Measurements from ENCODE around the gene IL17RD.

The IL17RD gene

DNA sequence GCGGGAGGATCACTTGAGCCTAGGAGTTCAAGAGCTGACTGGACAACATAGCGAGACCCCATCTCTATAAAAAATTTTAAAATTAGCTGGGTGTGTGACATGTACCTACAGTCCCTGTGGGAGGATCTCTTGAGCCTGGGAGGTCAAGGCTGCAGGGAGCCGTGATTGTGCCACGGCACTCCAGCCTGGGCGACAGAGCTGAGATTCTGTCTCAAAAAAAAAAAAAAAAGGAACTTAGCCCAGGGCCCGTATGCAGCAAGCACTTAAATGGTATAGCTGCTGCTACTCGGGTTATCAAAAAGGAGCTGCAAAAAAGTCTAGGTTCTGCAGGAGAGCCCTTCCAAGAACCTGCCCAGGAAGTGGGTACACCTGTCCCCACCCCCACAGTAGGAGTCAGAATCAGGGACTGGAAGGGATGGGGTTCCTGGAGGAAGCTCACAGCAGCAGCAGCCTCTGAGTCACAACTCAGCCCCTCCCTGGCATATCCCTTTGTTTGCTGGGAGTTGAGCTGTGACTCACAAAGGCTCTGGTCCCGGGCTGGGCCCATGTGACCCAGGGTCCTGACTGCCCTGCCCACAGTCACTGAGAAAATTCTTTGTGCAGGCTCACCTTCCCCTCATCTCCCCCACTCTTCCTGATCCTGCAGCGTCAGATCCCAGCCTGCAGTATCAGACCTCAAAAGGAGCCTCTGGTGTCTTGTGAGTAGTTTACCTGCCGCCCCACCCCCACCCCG is 104.9 kb downstream of the IL17RD start, which contains the start of gene SPATA12:
SPATA12 (plus strand) TSS at position 576 of the 733 bp plus-strand sequence. CDS start 13,031 bp downstream, outside the sequence.
- Histone ChIP-seq H3K4me1 (ENCODE audit: control insufficient read depth, insufficient read depth, low read length) (no peaks in the 10 kb centered on the region), H3K4me3 (ENCODE audit: low read depth, low read length) (no peak within 1 kb of the TSS), H3K27ac (ENCODE audit: extremely low read depth, low read depth, low read length) (no peak within 1 kb of the TSS), H3K9me3 (ENCODE audit: control insufficient read depth, insufficient read depth, low read depth, low read length) (no peaks in the 10 kb centered on the region), H3K36me3 (ENCODE audit: control insufficient read depth in 2 of 2, insufficient read depth in 1 of 2, low read length in 2 of 2) (no peaks in the 10 kb centered on the region)
- ChIA-PET CTCF (interaction anchor here (0.6 to 0.7 kb wide), 3 partner anchors 14 to 33 kb away, joined by 3 read pairs; no protein-coding TSS in a partner anchor), POLR2A (interaction anchor here (0.9 kb wide), 1 partner anchor 14 kb away, joined by 5 read pairs; no protein-coding TSS in a partner anchor)
- peak; percentile 58; the same call in 1 of the 2 replicates for TF ChIP-seq ZBTB48 (tag by site-specific recombination; IDR thresholded peaks at IDR 0.05)
- peak; percentile 14; the same call in 1 of the 2 replicates for TF ChIP-seq ZBTB17 (tag by site-specific recombination; IDR thresholded peaks at IDR 0.05)
- TF ChIP-seq ZSCAN4 (tag by site-specific recombination; IDR thresholded peaks at IDR 0.05): 0 out of 2 replicates have a peak, but pooled peaks have one; percentile 34
- no peak for TF ChIP-seq KLF10 (tag by site-specific recombination; IDR thresholded peaks at IDR 0.05)
- no peak for TF ChIP-seq ZNF37A (tag by site-specific recombination; IDR thresholded peaks at IDR 0.05)
- TF ChIP-seq, protein P1, sequence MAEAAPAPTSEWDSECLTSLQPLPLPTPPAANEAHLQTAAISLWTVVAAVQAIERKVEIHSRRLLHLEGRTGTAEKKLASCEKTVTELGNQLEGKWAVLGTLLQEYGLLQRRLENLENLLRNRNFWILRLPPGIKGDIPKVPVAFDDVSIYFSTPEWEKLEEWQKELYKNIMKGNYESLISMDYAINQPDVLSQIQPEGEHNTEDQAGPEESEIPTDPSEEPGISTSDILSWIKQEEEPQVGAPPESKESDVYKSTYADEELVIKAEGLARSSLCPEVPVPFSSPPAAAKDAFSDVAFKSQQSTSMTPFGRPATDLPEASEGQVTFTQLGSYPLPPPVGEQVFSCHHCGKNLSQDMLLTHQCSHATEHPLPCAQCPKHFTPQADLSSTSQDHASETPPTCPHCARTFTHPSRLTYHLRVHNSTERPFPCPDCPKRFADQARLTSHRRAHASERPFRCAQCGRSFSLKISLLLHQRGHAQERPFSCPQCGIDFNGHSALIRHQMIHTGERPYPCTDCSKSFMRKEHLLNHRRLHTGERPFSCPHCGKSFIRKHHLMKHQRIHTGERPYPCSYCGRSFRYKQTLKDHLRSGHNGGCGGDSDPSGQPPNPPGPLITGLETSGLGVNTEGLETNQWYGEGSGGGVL (tag by site-specific recombination; IDR thresholded peaks at IDR 0.05): no peak
- peak; percentile 26; the same call in 1 of the 2 replicates for TF ChIP-seq ZNF629 (tag by site-specific recombination; IDR thresholded peaks at IDR 0.05)
- peak; percentile 85 for TF ChIP-seq ZNF600 (tag by site-specific recombination; IDR thresholded peaks at IDR 0.05)
- peak; percentile 52 for TF ChIP-seq SP2 (tag by site-specific recombination; IDR thresholded peaks at IDR 0.05)
- TF ChIP-seq ZBTB20 (tag by site-specific recombination; IDR thresholded peaks at IDR 0.05): peak; percentile 51; the same call in 1 of the 2 replicates
- no peak for TF ChIP-seq ZNF830 (tag by site-specific recombination; IDR thresholded peaks at IDR 0.05; ENCODE audit: low read depth)
- TF ChIP-seq, protein P2, sequence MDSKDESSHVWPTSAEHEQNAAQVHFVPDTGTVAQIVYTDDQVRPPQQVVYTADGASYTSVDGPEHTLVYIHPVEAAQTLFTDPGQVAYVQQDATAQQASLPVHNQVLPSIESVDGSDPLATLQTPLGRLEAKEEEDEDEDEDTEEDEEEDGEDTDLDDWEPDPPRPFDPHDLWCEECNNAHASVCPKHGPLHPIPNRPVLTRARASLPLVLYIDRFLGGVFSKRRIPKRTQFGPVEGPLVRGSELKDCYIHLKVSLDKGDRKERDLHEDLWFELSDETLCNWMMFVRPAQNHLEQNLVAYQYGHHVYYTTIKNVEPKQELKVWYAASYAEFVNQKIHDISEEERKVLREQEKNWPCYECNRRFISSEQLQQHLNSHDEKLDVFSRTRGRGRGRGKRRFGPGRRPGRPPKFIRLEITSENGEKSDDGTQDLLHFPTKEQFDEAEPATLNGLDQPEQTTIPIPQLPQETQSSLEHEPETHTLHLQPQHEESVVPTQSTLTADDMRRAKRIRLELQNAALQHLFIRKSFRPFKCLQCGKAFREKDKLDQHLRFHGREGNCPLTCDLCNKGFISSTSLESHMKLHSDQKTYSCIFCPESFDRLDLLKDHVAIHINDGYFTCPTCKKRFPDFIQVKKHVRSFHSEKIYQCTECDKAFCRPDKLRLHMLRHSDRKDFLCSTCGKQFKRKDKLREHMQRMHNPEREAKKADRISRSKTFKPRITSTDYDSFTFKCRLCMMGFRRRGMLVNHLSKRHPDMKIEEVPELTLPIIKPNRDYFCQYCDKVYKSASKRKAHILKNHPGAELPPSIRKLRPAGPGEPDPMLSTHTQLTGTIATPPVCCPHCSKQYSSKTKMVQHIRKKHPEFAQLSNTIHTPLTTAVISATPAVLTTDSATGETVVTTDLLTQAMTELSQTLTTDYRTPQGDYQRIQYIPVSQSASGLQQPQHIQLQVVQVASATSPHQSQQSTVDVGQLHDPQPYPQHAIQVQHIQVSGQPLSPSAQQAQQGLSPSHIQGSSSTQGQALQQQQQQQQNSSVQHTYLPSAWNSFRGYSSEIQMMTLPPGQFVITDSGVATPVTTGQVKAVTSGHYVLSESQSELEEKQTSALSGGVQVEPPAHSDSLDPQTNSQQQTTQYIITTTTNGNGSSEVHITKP (tag by site-specific recombination; IDR thresholded peaks at IDR 0.05): no peak
- 0 out of 2 replicates have a peak, but pooled peaks have one; percentile 34 for TF ChIP-seq ZNF366 (tag by site-specific recombination; conservative IDR thresholded peaks at IDR 0.05)
- no peak for TF ChIP-seq ZNF501 (tag by site-specific recombination; IDR thresholded peaks at IDR 0.05)
- 0 out of 2 replicates have a peak, but pooled peaks have one; percentile 16 for TF ChIP-seq KLF1 (tag by site-specific recombination; IDR thresholded peaks at IDR 0.05)
- TF ChIP-seq OSR2 (tag by site-specific recombination; IDR thresholded peaks at IDR 0.05): no peak
- TF ChIP-seq ZNF707 (tag by site-specific recombination; IDR thresholded peaks at IDR 0.05): no peak
- no peak for TF ChIP-seq ZNF548 (tag by site-specific recombination; IDR thresholded peaks at IDR 0.05)
- no peak for TF ChIP-seq ZNF112 (tag by site-specific recombination; IDR thresholded peaks at IDR 0.05)
- peak; percentile 63 for TF ChIP-seq ZNF335 (tag by site-specific recombination; conservative IDR thresholded peaks at IDR 0.05)
- no peak for TF ChIP-seq AEBP2 (tag by site-specific recombination; IDR thresholded peaks at IDR 0.05; ENCODE audit: borderline replicate concordance)
- TF ChIP-seq MEIS1 (CRISPR knock-in tag; IDR thresholded peaks at IDR 0.05; ENCODE audit: borderline replicate concordance): no peak
- TF ChIP-seq ZNF184 (tag by site-specific recombination; IDR thresholded peaks at IDR 0.05): no peak
- no peak for TF ChIP-seq OVOL3 (tag by site-specific recombination; IDR thresholded peaks at IDR 0.05)
- TF ChIP-seq, protein P3, sequence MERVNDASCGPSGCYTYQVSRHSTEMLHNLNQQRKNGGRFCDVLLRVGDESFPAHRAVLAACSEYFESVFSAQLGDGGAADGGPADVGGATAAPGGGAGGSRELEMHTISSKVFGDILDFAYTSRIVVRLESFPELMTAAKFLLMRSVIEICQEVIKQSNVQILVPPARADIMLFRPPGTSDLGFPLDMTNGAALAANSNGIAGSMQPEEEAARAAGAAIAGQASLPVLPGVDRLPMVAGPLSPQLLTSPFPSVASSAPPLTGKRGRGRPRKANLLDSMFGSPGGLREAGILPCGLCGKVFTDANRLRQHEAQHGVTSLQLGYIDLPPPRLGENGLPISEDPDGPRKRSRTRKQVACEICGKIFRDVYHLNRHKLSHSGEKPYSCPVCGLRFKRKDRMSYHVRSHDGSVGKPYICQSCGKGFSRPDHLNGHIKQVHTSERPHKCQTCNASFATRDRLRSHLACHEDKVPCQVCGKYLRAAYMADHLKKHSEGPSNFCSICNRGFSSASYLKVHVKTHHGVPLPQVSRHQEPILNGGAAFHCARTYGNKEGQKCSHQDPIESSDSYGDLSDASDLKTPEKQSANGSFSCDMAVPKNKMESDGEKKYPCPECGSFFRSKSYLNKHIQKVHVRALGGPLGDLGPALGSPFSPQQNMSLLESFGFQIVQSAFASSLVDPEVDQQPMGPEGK (tag by site-specific recombination; IDR thresholded peaks at IDR 0.05): peak; percentile 44; the same call in 1 of the 2 replicates
